Astrocyte of the spinal cord (primary cell): Measurements from ENCODE around the gene IL7R.
"Not testable (repeated sequence)": the region's sequence is repeated elsewhere in the genome, so short reads cannot be mapped to it uniquely, and the experiment has no call there.

Experiments used
- DNase-seq: peaks from one replicate; pipeline ENCODE4 v3.0.0; 2011; ENCODE audit warnings: low read depth, low spot score
- H3K4me3 ChIP-seq: 2 replicates; pipeline ENCODE4 v1.5.1; 2011; ENCODE audit warnings: low read depth, mild to moderate bottlenecking, low read length, moderate library complexity
- CTCF ChIP-seq: IDR thresholded peaks from 2 replicates; pipeline ENCODE4 v1.5.1; 2012; ENCODE audit warnings: low read depth, mild to moderate bottlenecking, low read length, inconsistent platforms
- in situ Hi-C: cut with HindIII; loops from 2 replicates; pipeline ENCODE4 v1.10.0; 2017; ENCODE audit warnings: low sequenced_read_pairs

Gene IL7R

GRCh38 chr5:35833224-35833623, 23.5 kb upstream of the IL7R start:
- in situ Hi-C loops: no loop called here
- no peak overlapping the region for H3K4me3 ChIP-seq
- no peak for TF ChIP-seq CTCF
- no peak for DNase-seq

GRCh38 chr5:35835796-35836742, 20.6 kb upstream of the IL7R start:
- TF ChIP-seq CTCF: no peak
- DNase-seq: no peak
- in situ Hi-C loops: no loop called here
- no peak overlapping the region for H3K4me3 ChIP-seq

GRCh38 chr5:35838370-35839042, 18.2 kb upstream of the IL7R start:
- in situ Hi-C loops: no loop called here
- no peak for TF ChIP-seq CTCF
- DNase-seq: no peak
- no peak overlapping the region for H3K4me3 ChIP-seq

GRCh38 chr5:35842856-35843255, 13.8 kb upstream of the IL7R start:
- no peak for TF ChIP-seq CTCF
- H3K4me3 ChIP-seq: no peak overlapping the region
- DNase-seq: no peak
- in situ Hi-C loops: no loop called here

DNA sequence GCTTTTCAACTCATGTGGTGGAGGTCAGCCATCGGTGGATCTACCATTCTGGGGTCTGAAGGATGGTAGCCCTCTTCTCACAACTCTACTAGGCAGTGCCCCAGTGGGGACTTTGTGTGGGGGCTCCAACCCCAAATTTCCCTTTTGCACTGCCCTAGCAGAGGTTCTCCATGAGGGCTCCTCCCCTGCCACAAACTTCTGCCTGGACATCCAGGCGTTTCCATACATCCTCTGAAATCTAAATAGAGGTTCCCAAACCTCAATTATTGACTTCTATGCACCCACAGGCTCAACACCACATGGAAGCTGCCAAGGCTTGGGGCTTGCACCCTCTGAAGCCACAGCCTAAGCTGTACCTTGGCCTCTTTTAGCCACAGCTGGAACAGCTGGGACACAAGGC, 11.2 kb upstream of the IL7R start:
- H3K4me3 ChIP-seq, DNase-seq, in situ Hi-C loops: not testable (repeated sequence)

DNA sequence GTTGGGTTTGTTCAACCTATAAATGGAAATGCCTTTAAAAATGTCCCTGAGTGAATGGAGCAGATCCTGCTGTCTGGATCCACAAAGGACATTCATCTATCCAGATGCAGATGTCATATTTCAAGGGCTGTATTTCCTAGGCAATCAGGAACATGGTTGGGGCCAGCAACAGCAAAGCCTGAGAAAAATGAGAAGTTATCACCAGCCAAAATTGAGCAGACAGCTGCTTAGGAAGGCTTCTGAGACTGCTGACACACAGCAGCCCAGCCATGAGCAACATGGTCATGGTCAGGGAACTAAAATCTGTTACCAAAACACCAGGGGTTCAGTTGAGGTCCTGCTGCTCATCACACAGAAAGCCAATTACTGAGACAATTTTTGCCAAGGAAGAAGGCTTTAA, 9.2 kb upstream of the IL7R start:
- DNase-seq: no peak
- H3K4me3 ChIP-seq: no peak overlapping the region
- in situ Hi-C loops: no loop called here
- TF ChIP-seq CTCF: no peak

DNA sequence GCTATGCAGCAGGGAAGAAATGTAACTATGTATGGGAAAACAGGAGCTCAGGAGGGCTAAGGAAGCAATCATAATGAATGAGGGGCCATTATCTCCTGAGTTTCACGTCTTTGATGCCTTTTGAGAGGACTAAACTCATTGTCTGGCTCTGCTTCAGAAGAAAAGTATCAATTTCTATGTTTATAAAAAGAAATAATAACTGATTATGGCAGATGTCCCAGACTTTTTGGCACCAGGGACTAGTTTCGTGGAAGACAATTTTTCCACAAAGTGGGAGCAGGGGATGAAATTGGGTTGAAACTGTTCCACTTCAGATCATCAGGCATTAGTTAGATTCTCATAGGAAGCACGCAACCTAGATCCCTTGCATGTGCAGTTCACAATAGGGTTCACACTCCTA, 8.7 kb upstream of the IL7R start:
- no peak for TF ChIP-seq CTCF
- in situ Hi-C loops: no loop called here
- no peak for DNase-seq
- no peak overlapping the region for H3K4me3 ChIP-seq
